DOHH2 (cell line): Measurements from ENCODE around the gene DAAM1.

Experiments used
- H3F3A ChIP-seq: fragments of 200-600 bp; sonication (generic), shearing (Covaris generic); 2 replicates; pipeline ENCODE4 v1.6.0; 2016; ENCODE audit warnings: antibody characterized with exemption, mild to moderate bottlenecking; ENCODE audit not compliant: control insufficient read depth, insufficient read depth
- H3K27ac ChIP-seq: fragments of 200-600 bp; sonication (generic); 2 replicates; pipeline ENCODE4 v1.5.1; 2014; ENCODE audit warnings: low read depth, mild to moderate bottlenecking, low read length, moderate library complexity
- H3K27me3 ChIP-seq: fragments of 200-600 bp; sonication (generic); 2 replicates; pipeline ENCODE4 v1.6.1; 2014; ENCODE audit warnings: mild to moderate bottlenecking, low read length, mixed read lengths; ENCODE audit not compliant: control insufficient read depth
- H3K36me3 ChIP-seq: fragments of 200-600 bp; sonication (generic); 2 replicates; pipeline ENCODE4 v1.6.1; 2014; ENCODE audit warnings: mild to moderate bottlenecking, low read length, moderate library complexity, mixed read lengths; ENCODE audit not compliant: control insufficient read depth
- H3K4me1 ChIP-seq: fragments of 200-600 bp; sonication (generic); 2 replicates; pipeline ENCODE4 v1.6.1; 2014; ENCODE audit warnings: mild to moderate bottlenecking, low read length, mixed read lengths; ENCODE audit not compliant: control insufficient read depth
- H3K4me2 ChIP-seq: fragments of 200-600 bp; sonication (generic); 2 replicates; pipeline ENCODE4 v1.6.0; 2014; ENCODE audit warnings: mild to moderate bottlenecking, low read length, moderate library complexity
- H3K4me3 ChIP-seq: fragments of 200-600 bp; sonication (generic); 2 replicates; pipeline ENCODE4 v1.5.1; 2014; ENCODE audit warnings: mild to moderate bottlenecking, low read length, mixed read lengths
- H3K79me2 ChIP-seq: fragments of 200-600 bp; sonication (generic); 2 replicates; pipeline ENCODE4 v1.6.1; 2014; ENCODE audit warnings: mild to moderate bottlenecking, low read length, mixed read lengths; ENCODE audit not compliant: control insufficient read depth
- H3K9me2 ChIP-seq: fragments of 200-600 bp; sonication (generic); replicated peaks from 2 replicates; pipeline ENCODE4 v1.6.1; 2014; ENCODE audit warnings: mild to moderate bottlenecking, low read length, mixed read lengths; ENCODE audit not compliant: control insufficient read depth
- H3K9me3 ChIP-seq: fragments of 200-600 bp; sonication (generic); 2 replicates; pipeline ENCODE4 v1.6.1; 2014; ENCODE audit warnings: antibody characterized with exemption, low read length, mixed read lengths; ENCODE audit not compliant: control insufficient read depth, insufficient read depth
- H4K20me1 ChIP-seq: fragments of 200-600 bp; sonication (generic); 2 replicates; pipeline ENCODE4 v1.6.0; 2014; ENCODE audit warnings: low read depth, mild to moderate bottlenecking, antibody characterized with exemption, low read length, moderate library complexity; ENCODE audit not compliant: control insufficient read depth, insufficient read depth
- EZH2phosphoT487 ChIP-seq: fragments of 200-600 bp; sonication (generic); IDR thresholded peaks from 2 replicates; pipeline ENCODE4 v1.6.1; 2017; ENCODE audit warnings: borderline replicate concordance, mild to moderate bottlenecking, antibody characterized with exemption, low read length, moderate library complexity, mixed read lengths
- TF ChIP-seq, protein P1 (sequence below): fragments of 200-600 bp; sonication (generic); IDR thresholded peaks from one replicate; pipeline ENCODE4 v1.5.1; 2014; ENCODE audit warnings: antibody characterized with exemption, mild to moderate bottlenecking, low read depth, low read length; ENCODE audit not compliant: poor library complexity, severe bottlenecking

Gene DAAM1

DNA sequence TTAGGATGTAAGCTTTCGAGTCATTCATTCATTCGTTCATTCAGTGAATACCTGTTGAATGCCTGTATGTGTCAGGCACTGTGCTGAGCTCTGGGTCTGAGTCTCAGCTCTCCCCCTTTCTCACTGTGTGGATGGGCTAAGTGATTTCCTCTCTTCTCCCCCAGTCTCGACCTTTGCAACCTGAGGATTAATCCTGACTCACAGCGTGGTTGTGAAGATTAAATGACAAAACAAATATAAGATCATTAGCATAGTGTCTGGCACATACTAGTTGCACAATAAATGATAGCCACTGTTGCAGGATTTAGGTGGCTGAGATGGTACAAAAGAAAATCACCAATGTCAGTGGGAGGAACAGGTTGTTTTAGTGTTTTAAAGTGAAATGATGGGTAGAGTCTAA is 140.0 kb downstream of the DAAM1 start:
- Histone ChIP-seq H3K4me3 (no peak overlapping the region), H3K4me1 (no peaks in the 10 kb centered on the region), H3K4me2 (no peak overlapping the region), H3K36me3 (peaks cover 89% of the 10 kb centered on the region), H3K9me3 (no peaks in the 10 kb centered on the region), H3K27me3 (no peaks in the 10 kb centered on the region), H3F3A (no peaks in the 10 kb centered on the region), H3K79me2 (no peaks in the 10 kb centered on the region), H4K20me1 (no peaks in the 10 kb centered on the region), H3K9me2 (no peaks in the 10 kb centered on the region), H3K27ac (no peak overlapping the region)
- TF ChIP-seq, protein P1, sequence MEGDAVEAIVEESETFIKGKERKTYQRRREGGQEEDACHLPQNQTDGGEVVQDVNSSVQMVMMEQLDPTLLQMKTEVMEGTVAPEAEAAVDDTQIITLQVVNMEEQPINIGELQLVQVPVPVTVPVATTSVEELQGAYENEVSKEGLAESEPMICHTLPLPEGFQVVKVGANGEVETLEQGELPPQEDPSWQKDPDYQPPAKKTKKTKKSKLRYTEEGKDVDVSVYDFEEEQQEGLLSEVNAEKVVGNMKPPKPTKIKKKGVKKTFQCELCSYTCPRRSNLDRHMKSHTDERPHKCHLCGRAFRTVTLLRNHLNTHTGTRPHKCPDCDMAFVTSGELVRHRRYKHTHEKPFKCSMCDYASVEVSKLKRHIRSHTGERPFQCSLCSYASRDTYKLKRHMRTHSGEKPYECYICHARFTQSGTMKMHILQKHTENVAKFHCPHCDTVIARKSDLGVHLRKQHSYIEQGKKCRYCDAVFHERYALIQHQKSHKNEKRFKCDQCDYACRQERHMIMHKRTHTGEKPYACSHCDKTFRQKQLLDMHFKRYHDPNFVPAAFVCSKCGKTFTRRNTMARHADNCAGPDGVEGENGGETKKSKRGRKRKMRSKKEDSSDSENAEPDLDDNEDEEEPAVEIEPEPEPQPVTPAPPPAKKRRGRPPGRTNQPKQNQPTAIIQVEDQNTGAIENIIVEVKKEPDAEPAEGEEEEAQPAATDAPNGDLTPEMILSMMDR: no peak
- no peak for TF ChIP-seq EZH2phosphoT487

DNA sequence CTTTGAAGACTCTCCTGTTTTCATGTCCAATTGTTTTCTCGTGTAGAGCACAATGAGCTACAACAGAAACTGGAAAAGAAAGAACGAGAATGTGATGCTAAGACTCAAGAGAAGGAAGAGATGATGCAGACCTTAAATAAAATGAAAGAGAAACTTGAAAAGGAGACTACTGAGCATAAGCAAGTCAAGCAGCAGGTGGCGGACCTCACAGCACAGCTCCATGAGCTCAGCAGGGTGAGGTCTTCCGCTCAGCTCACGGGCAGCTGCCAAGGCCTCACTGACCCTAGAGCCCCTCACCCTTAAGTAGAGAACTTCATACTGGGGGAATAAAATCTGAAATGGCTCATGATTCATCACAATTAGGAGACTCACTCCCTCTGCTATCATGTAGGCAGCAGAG is 142.0 kb downstream of the DAAM1 start:
- Histone ChIP-seq H3K4me3 (no peak overlapping the region), H3K4me2 (no peak overlapping the region), H3K9me2 (no peaks in the 10 kb centered on the region), H3F3A (no peaks in the 10 kb centered on the region), H3K36me3 (peaks cover 92% of the 10 kb centered on the region), H3K9me3 (no peaks in the 10 kb centered on the region), H3K27me3 (no peaks in the 10 kb centered on the region), H3K4me1 (no peaks in the 10 kb centered on the region), H3K79me2 (no peaks in the 10 kb centered on the region), H3K27ac (no peak overlapping the region), H4K20me1 (no peaks in the 10 kb centered on the region)
- TF ChIP-seq, protein P1: no peak
- no peak for TF ChIP-seq EZH2phosphoT487

DNA sequence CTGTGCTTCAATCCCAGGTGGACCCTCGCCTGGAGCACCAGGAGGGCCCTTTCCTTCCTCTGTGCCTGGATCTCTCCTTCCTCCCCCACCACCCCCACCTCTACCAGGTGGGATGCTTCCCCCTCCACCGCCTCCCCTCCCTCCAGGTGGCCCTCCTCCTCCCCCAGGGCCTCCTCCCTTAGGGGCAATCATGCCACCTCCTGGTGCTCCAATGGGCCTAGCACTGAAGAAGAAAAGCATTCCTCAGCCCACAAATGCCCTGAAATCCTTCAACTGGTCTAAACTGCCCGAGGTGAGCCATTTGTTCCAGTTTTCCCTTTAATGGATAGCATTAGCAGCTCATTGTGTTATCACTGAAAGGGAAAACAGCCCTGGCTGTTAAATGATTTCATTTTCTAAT is 142.8 kb downstream of the DAAM1 start:
- Histone ChIP-seq H3K36me3 (peaks cover 89% of the 10 kb centered on the region), H3K4me2 (no peak overlapping the region), H3F3A (no peaks in the 10 kb centered on the region), H3K79me2 (no peaks in the 10 kb centered on the region), H3K27me3 (no peaks in the 10 kb centered on the region), H3K9me3 (no peaks in the 10 kb centered on the region), H3K4me3 (no peak overlapping the region), H3K9me2 (no peaks in the 10 kb centered on the region), H3K27ac (no peak overlapping the region), H3K4me1 (no peaks in the 10 kb centered on the region), H4K20me1 (no peaks in the 10 kb centered on the region)
- no peak for TF ChIP-seq EZH2phosphoT487
- TF ChIP-seq, protein P1: no peak

DNA sequence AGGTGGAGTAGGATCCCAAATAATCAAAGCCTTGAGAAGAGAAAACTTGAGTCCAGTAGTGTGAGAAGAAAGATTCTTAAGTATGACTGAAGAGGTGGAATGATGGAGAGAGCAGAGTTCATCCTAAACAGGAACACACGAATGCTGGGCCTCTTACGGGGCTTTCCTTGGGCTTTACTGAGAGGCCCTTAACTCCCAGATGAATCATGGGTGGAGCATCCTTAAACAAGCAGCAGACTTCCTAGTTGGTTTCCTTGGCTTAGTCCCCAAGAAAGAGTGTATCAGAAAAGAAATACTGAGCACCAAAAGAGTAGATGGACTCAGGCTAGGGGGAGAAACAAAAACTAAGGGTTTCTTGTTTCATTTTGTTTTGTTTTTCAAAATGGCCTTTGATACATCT is 144.3 kb downstream of the DAAM1 start:
- no peaks in the 10 kb centered on the region for H3F3A ChIP-seq
- no peaks in the 10 kb centered on the region for H3K27me3 ChIP-seq
- H4K20me1 ChIP-seq: no peaks in the 10 kb centered on the region
- no peak overlapping the region for H3K27ac ChIP-seq
- H3K9me2 ChIP-seq: no peaks in the 10 kb centered on the region
- no peaks in the 10 kb centered on the region for H3K4me1 ChIP-seq
- H3K36me3 ChIP-seq: peaks cover 88% of the 10 kb centered on the region
- no peak overlapping the region for H3K4me2 ChIP-seq
- TF ChIP-seq EZH2phosphoT487: no peak
- TF ChIP-seq, protein P1: no peak
- H3K79me2 ChIP-seq: no peaks in the 10 kb centered on the region
- no peaks in the 10 kb centered on the region for H3K9me3 ChIP-seq
- H3K4me3 ChIP-seq: no peak overlapping the region
